Esophagus squamous epithelium (tissue), 5 donors: Measurements from ENCODE around the gene CGNL1. TPM values are rescaled to one million over a fixed set of nuclear protein-coding genes. Genes with fewer than 3 reads are reported as not detected.

Source experiments
- DNase-seq: peaks from one replicate; lab custom pipeline; 2025; lab: John Stamatoyannopoulos, UW
- H3K27ac ChIP-seq, 4 donors: fragments of 200-600 bp; sonication (generic); one replicate each; pipeline ENCODE4 v1.5.1; 2016 to 2019; ENCODE audit warnings: mild to moderate bottlenecking in 1 of 4
- H3K27me3 ChIP-seq, 4 donors: fragments of 200-600 bp; sonication (generic); 1 replicate in 3 of 4; 2 replicates in 1 of 4; pipeline versions ENCODE4 v1.5.1 to v1.6.0; 2017 to 2021; ENCODE audit warnings: antibody characterized with exemption in 1 of 4
- H3K36me3 ChIP-seq, 3 donors: fragments of 200-600 bp; sonication (generic); one replicate each; pipeline ENCODE4 v1.5.1; 2016 to 2019
- H3K4me1 ChIP-seq, 3 donors: fragments of 200-600 bp; sonication (generic); one replicate each; pipeline ENCODE4 v1.5.1; 2017 to 2019
- H3K4me3 ChIP-seq, 4 donors: fragments of 200-600 bp; sonication (generic); 1 replicate in 3 of 4; 2 replicates in 1 of 4; pipeline ENCODE4 v1.5.1; 2016 to 2019; ENCODE audit warnings: mild to moderate bottlenecking in 2 of 4, moderate library complexity in 1 of 4
- H3K9me3 ChIP-seq, 3 donors: fragments of 200-600 bp; sonication (generic); one replicate each; pipeline ENCODE4 v1.5.1; 2016 to 2019
- POLR2A ChIP-seq, 4 donors: fragments of 450-650 bp; IDR thresholded peaks; one replicate each; pipeline ENCODE4 v1.6.1; 2017; ENCODE audit warnings: antibody characterized with exemption in 4 of 4, mild to moderate bottlenecking in 4 of 4, moderate library complexity in 3 of 4
- WGBS, 2 donors: methylation state at CpG; one replicate each; pipeline ENCODE4 v1.1.5; 2018; 5-methylcytosine and 5-hydroxymethylcytosine counted together
- intact Hi-C: fragments of 100-400 bp; cut with DNase I; formaldehyde crosslinking; loops from one replicate; pipeline ENCODE4 v1.15.0; 2022
- total RNA-seq, 4 donors: library from RNA; depleted of rRNA; stranded (reverse); fragments of >200 nt; gene quantifications; one replicate each; pipeline ENCODE4 v1.1.0, GENCODE V29; 2016
- TF ChIP-seq, protein P1 (sequence below), 6 experiments: fragments of 450-650 bp in 4 of 6; fragments of 200-600 bp in 2 of 6; sonication (generic) in 2 of 6; IDR thresholded peaks; one replicate each; pipeline ENCODE4 v1.5.1; 2016 to 2019; ENCODE audit warnings: antibody characterized with exemption in 6 of 6, mild to moderate bottlenecking in 4 of 6, moderate library complexity in 4 of 6
- donor health status: DM: yes; HTN: yes; CAD: no.

The CGNL1 gene
- total RNA-seq, 4 donors from 2014 or later, result 3.8 to 14.7 (median 8.8) TPM

DNA sequence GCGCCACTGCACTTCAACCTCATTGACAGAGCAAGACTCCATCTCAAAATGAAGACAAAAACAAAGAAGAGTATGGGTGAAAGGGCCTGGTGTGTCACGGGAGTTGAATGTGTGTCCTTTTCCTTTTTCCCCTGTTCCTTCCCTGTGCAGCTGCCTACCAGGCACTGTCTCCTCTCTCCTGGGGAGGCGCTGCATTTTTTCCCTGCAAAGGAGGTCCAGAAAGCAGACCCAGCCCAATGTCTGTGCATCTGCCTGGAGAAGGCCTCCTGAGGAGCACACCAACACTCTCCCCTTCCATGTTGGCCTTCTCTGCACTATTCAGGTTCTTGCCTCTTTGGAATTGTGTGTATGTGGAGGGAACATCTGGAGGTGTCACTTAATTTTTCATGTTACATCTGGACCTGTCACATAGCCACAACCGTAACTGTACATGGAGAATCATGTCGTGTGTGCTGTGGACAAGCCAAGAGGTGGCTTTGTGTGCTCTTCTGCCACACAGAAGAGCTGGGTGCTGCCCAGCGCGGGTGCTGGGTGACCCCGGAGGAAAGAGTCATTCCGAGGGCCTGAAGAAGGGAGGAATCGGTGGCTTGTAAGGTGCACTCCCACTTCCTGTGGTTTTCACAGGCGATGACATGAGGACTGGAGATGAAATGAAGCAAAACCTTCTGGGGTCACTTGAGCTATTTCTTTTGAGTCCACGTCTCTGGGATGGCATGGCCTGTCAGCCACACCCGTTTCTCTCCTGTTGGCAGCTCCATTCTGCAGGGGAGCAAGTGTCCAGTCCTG is 46.5 kb upstream of the CGNL1 start:
- Histone ChIP-seq H3K4me3 (no peak overlapping the region), H3K27ac (no peak overlapping the region), H3K9me3 (no peaks in the 10 kb centered on the region), H3K36me3 (no peaks in the 10 kb centered on the region), H3K4me1 (peaks cover 0 to 11% (median 0%) of the 10 kb centered on the region in 3 donors), H3K27me3 (peaks cover 0 to 8% (median 0%) of the 10 kb centered on the region in 4 donors)
- no peak for DNase-seq
- intact Hi-C loops, result no loop called here
- WGBS, 2 donors, result 78 to 83% methylated on average over 5 to 13 of the region's 13 CpGs
- no peak for TF ChIP-seq POLR2A (IDR thresholded peaks at IDR 0.05)
- TF ChIP-seq, protein P1, sequence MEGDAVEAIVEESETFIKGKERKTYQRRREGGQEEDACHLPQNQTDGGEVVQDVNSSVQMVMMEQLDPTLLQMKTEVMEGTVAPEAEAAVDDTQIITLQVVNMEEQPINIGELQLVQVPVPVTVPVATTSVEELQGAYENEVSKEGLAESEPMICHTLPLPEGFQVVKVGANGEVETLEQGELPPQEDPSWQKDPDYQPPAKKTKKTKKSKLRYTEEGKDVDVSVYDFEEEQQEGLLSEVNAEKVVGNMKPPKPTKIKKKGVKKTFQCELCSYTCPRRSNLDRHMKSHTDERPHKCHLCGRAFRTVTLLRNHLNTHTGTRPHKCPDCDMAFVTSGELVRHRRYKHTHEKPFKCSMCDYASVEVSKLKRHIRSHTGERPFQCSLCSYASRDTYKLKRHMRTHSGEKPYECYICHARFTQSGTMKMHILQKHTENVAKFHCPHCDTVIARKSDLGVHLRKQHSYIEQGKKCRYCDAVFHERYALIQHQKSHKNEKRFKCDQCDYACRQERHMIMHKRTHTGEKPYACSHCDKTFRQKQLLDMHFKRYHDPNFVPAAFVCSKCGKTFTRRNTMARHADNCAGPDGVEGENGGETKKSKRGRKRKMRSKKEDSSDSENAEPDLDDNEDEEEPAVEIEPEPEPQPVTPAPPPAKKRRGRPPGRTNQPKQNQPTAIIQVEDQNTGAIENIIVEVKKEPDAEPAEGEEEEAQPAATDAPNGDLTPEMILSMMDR (IDR thresholded peaks at IDR 0.05), result no peak

DNA sequence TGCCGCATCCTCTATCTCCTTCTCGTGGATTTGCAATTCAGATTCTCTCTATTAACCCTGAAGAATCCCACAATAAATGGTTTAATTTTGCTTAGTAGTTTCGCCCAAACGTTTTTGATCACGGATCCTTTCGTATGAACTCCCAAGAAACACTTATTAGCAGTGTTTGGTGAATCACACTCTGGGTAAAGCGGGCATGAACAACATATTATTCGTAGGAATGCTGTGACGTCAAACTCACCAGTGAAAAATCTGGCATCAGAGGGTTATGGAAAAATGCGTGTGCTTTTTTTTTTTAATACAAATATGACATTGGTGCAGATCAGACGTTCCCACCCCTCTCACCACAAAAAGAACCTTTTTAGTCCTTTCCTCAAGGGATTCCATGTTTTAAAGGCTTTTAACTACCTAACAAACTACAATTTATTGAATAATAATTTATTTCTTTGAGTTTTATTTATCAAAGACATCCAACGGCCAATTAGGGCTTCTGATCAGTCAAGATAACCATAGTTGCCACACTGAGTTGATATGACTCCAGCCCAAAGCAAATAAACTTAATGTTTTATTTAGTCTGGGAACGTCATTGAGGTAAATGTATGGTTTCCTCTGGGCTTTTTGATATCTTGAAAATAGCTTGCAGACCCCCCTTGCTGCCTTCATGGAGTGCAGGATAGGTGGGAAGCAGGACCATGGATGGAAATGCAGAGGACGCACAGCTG is 45.5 kb upstream of the CGNL1 start:
- no peak overlapping the region for H3K27ac ChIP-seq
- no peak overlapping the region for H3K4me3 ChIP-seq
- H3K9me3 ChIP-seq, result no peaks in the 10 kb centered on the region
- TF ChIP-seq, protein P1 (IDR thresholded peaks at IDR 0.05), result no peak
- TF ChIP-seq POLR2A (IDR thresholded peaks at IDR 0.05), result no peak
- no peak for DNase-seq
- intact Hi-C loops, result no loop called here
- 77 to 80% methylated on average over 13 to 14 of the region's 14 CpGs for WGBS, 2 donors
- peaks cover 0 to 8% (median 0%) of the 10 kb centered on the region in 4 donors for H3K27me3 ChIP-seq
- H3K36me3 ChIP-seq, result no peaks in the 10 kb centered on the region
- peaks cover 0 to 8% (median 0%) of the 10 kb centered on the region in 3 donors for H3K4me1 ChIP-seq

DNA sequence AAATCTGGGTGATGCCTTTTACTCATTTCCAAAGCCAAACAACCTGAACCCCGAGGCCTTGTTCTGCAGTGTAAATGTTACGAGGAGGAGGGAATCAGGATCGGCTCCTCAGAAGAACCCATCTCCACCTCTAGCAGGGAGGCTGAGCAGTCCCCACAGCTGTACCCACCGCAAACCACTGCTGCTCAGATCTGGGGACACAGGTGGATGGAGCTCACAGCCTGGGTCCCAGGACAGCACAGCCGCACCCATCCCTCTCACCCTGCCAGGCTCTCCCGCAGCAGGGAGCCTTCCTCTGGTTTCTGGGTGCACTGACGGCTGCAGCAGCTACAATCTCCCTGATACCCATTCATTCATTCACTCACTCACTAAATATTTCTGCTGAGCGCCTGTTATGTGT is 44.0 kb upstream of the CGNL1 start:
- H3K27ac ChIP-seq, result no peak overlapping the region
- no peaks in the 10 kb centered on the region for H3K36me3 ChIP-seq
- peaks cover 0 to 9% (median 0%) of the 10 kb centered on the region in 3 donors for H3K4me1 ChIP-seq
- no peak overlapping the region for H3K4me3 ChIP-seq
- DNase-seq, result no peak
- H3K27me3 ChIP-seq, result peaks cover 0 to 8% (median 0%) of the 10 kb centered on the region in 4 donors
- no peaks in the 10 kb centered on the region for H3K9me3 ChIP-seq
- TF ChIP-seq POLR2A (IDR thresholded peaks at IDR 0.05), result no peak
- TF ChIP-seq, protein P1 (IDR thresholded peaks at IDR 0.05), result no peak
- intact Hi-C loops, result no loop called here
- WGBS, 2 donors, result 85 to 95% methylated on average over 5 to 7 of the region's 8 CpGs

DNA sequence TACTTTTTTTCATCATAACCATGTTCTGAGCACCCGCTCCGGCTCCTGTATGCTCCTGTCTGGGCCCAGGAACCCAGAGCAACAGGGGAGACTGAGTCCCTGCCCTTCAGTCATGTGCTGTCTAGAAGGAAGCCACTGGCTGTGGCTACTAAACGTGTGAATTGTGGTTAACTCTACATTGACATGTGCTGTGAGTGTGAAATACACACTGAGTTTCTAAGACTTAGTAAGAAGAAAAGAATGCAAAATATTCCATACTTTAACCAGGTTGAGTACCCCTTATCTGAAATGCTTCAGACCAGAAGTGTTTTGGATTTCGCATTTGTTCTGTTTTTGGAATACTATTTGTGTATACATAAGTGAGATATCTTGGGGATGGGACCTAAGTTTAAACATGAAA is 42.8 kb upstream of the CGNL1 start:
- DNase-seq, result no peak
- peaks cover 0 to 8% (median 0%) of the 10 kb centered on the region in 4 donors for H3K27me3 ChIP-seq
- no peaks in the 10 kb centered on the region for H3K9me3 ChIP-seq
- WGBS, 2 donors, result 72 to 87% methylated on average over 4 of the region's 4 CpGs
- intact Hi-C loops, result no loop called here
- H3K36me3 ChIP-seq, result no peaks in the 10 kb centered on the region
- TF ChIP-seq POLR2A (IDR thresholded peaks at IDR 0.05), result no peak
- TF ChIP-seq, protein P1 (IDR thresholded peaks at IDR 0.05), result no peak
- H3K27ac ChIP-seq, result no peak overlapping the region
- no peak overlapping the region for H3K4me3 ChIP-seq
- peaks cover 0 to 20% (median 0%) of the 10 kb centered on the region in 3 donors for H3K4me1 ChIP-seq

DNA sequence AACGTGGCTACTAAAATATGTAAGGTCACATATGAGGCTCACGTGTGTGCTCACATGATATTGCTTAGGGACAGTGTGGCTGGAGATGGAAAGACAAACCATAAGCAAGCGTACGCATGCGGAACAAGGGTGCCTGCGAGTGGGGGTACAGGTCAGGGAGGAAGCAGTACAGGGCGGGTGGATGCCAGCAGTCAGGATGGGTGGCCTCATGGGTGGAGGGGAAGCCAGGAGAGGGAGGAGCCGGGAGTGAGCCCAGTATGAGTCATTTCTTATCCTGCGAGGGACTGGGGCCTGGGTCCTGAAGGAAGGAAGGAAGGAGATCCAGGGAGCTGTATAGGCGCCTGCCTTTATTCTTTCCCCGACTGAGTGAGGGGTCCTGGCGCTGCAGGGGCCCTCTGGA is 42.0 kb upstream of the CGNL1 start:
- intact Hi-C loops, result no loop called here
- Histone ChIP-seq H3K4me3 (no peak overlapping the region), H3K27ac (no peak overlapping the region), H3K27me3 (peaks cover 0 to 8% (median 0%) of the 10 kb centered on the region in 4 donors), H3K36me3 (no peaks in the 10 kb centered on the region), H3K9me3 (no peaks in the 10 kb centered on the region), H3K4me1 (peaks cover 0 to 22% (median 0%) of the 10 kb centered on the region in 3 donors)
- WGBS, 2 donors, result 50 to 51% methylated on average over 12 of the region's 12 CpGs
- TF ChIP-seq, protein P1 (IDR thresholded peaks at IDR 0.05), result no peak
- no peak for TF ChIP-seq POLR2A (IDR thresholded peaks at IDR 0.05)
- DNase-seq, result no peak
